HG03175 (cell line): ENCODE data around the gene TOR1AIP2.
"Not testable (repeated sequence)": the region's sequence is repeated elsewhere in the genome, so short reads cannot be mapped to it uniquely, and the experiment has no call there.

Experiments
- ATAC-seq: cut with Tn5 transposase; IDR thresholded peaks from one replicate; pipeline ENCODE4 v1.9.1; 2021; ENCODE audit warnings: mild to moderate bottlenecking, moderate library complexity; ENCODE audit not compliant: unreplicated experiment

Gene TOR1AIP2

DNA sequence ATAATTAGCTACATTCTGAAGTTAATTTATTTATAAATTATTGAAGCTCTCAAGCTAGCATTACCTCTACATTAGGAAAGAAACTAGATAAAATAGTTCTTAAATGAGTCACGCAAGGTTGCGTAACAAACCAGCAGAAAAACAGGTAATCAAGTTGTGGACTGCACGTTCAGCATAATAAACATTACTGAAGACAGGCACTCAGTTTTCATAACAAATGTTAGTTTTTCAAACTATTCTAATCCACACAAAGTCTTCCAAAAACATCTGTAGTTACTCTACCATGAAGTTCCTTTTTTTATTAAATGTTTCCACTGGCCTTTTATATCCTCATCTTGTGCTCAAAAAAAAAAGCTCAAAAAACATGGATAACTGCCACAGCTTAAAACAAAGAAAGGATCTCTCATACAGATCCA lies 1.3 kb downstream of the TOR1AIP2 start:
- ATAC-seq = no peak

DNA sequence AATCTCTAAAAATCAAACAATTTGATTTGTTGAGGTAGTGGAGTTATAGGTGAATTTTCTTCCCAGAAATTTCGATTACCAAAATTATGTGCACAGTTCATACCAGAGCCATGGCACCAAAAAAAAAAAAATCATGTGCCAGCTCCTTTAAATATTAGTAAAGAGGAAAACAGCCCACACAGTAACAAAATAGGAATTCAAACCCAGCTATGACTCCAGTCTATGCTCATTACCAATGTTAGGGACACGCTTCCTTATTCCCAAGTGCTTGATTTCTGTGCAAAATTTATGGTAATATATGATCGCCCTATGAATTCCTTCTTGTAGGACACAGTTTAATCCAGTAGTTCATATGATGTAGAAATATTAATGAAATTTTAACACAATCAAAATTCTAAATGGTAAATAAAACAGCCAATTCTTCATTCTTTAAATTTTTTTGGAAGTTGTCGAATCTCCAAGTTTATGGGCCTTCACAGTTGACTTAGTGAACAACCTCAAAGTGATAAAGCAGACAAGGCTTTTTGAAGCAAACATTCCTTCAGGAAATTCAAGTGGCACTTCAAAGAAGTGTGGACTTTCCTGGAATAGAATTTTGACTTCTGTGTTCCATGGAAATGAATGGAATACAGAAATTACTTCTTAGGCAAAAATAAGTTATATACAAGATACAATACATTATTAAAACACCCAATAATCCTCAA lies 1.9 kb downstream of the TOR1AIP2 start:
- ATAC-seq = no peak

DNA sequence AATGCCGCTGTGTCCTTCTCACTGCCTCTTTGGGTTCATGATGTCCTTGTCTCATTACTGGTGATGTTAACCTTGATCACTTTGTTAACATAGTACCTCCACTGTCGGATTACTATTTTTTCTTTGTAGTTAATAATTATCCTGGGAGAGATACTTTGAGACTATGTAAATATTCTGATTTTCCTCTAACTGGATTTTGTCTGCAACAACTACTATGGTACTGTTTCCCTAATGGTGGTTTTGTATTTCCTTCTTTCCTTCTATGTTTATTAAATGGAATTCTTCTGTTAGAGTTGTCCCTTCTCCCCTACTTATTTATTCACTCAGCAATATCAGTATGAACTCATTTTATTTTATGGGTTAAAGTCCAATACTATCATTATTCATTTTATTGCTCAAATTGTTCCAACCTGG lies 4.2 kb downstream of the TOR1AIP2 start:
- ATAC-seq = no peak

DNA sequence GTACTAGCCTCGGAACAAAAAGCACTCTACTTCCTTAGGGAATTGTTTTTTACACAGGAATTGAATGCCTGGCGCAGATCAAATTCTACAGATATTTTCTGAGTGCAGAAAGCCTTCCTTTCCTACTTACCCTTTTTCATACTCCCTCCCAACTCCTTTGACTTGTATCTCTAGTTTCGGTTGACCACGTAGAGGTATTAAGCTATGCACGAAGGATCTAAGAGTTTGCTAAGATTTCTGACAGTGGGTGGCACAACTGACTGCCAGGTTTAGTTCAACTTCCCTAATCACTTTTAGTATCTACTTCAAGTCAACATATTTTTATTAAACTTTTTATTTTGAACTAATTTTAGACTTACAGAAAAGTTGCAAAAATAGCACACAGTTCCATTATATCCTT lies 5.0 kb downstream of the TOR1AIP2 start:
- no peak for ATAC-seq

DNA sequence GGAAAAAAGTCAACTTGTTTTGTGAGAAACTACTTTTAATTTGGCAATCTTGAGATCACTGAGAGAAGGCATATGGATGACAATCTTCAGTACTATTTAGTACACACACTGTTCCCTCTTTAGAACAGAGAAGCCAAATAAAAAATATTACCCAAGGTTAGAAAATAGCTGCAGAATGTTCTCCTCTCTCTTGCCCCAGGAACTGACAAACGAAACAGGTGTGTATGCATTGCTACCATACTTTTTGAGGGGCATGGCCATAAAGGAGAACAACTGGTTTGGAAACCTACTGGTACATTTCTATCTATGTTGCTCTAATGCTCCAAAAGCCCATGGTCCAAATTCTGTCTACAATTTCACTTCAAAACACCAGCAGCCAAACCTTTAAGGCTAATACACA lies 5.7 kb downstream of the TOR1AIP2 start:
- ATAC-seq = no peak

DNA sequence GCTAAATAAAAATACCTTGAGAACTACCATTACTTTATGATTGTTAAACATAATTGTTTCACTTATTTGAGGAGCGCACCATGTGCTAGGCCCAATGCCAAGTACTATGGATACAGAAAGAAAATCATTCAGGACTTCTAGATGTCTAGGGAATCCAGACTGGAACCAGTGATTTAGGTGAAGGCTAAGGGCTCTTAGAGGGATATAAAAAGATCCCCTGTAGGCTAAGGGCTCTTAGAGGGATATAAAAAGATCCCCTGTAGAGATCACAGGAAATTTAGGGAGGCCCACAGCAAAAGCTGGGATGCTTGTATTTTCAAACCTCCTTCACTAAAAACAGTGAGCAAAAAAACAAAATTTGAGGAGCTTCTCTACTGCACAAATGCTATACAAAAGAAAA lies 6.7 kb downstream of the TOR1AIP2 start:
- no peak for ATAC-seq

DNA sequence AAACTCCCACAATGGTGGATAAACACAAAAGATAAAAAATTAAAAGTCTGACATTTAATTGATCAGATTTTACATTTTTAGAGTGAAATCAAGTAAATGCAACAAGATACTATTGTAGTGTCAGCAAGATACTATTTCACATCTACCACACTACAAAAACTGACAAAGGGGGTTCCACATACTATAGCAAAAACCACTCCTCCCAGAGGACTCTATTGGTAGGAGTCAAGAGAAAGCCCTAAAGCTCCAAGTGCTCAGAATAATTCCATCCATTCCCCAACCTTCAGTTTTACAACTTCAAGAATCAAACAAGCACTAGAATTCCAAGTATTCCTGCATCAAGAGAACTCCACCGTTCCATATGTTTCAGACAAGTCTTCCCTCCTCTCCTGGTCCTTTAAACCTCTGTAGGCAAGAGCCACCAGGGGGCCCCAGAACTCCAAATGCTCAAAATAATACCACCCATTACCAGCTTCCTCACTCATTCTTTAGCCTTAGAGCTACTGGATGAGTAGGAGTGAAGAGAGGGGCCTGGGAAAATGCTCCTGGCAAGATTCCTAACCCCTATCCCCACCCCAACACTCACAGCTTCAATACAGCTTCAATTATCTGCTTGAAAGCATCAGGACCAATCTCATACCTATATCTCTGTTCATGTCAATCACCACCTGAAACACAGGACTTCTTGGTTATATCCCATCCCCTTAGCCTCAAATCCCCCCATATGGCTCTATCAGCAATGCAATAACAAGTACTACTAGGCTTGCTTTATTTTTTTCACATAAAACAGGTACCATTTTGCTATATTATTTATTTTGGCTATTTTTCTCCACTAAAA lies 9.9 kb downstream of the TOR1AIP2 start:
- ATAC-seq = no peak

DNA sequence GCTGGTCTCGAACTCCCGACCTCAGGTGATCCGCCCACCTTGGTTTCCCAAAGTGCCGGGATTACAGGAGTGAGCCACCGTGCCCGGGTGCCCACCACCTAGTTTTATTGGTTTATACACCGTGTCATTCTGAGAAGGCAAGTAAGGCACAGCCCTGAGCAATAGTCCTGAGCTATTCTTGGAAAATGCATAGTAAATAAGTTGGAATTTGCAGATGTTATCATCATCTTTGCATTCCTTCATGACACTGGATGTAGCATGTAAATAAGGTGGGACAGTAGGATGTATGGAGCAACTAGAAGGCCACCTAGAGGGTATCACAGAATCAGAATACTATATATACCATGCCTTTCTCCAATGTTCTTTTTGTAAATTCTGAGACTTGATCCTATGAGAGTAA lies 11.0 kb downstream of the TOR1AIP2 start:
- no peak for ATAC-seq

DNA sequence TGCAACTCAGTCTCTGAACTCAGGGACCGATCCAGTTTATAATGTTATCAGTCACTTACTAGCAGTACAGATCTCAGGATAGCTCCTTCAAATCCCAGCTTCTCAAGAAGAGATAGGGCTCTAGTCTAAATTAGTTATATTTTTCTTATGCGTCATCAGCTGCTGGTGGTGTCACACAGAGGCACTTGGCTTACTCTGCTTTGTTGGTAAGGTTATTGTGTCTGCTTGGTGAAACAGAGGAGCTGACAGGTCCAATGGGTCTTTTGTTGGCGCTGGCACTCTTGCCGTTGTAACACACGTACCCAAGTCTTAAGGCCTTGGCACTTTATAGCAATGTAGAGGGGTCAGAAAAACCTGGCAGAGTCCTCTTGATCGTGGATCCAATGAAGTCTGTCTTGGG lies 12.2 kb downstream of the TOR1AIP2 start:
- no peak for ATAC-seq

DNA sequence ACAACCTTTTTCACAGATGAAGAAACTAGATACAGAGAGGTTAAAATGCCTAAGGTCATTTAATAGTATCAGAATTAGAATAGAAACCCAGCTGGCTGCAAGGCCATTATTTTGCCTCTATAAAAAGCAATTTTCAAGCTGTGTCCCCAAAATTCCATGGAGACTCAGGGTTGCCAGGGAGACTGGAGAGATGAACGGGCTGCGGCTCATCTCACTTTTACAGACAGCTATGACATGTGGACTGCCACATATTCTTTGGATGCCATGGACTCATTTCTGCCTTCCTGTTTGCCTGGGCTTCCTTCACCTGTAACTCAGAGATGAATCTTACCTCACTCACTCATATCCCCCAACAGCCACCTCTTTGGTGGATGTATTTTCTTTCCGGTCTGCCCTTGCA lies 17.0 kb downstream of the TOR1AIP2 start:
- ATAC-seq = no peak

DNA sequence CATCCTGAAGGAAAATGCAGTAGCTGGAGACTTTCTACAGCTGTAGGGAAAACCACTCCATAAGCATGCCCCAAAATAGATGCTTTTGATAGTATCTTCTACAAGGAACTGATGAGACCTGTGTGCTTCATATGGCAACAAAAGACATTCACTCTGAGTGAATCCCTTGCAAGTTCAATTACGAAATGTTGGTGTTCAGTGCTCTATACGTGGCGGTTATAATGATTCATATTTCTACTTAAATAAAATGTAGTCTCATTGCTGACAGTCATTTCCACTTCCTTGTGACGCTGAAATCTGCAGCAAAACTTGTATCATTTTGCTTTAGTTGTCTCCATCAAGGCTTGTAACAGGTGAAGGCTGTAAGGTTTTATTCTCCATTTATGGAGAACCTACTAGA lies 20.6 kb downstream of the TOR1AIP2 start:
- no peak for ATAC-seq

DNA sequence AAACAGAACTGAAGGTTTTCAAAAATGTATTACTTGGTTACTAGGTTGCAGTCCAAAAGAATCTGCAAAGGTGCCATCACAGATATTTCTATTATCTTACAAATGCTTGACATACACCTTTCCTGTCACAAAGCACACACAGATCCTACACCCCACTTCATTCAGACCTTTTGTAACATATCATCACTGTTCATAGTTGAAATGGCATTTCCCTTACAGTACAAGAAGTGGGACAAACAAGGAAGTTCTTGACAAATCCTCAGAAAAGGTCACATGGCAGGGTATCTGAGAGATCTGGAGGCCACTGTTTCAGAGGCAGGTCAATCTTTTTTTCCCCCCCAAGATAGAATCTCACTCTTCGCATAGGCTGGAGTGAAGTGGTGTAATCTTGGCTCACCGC lies 21.3 kb downstream of the TOR1AIP2 start:
- ATAC-seq = no peak

DNA sequence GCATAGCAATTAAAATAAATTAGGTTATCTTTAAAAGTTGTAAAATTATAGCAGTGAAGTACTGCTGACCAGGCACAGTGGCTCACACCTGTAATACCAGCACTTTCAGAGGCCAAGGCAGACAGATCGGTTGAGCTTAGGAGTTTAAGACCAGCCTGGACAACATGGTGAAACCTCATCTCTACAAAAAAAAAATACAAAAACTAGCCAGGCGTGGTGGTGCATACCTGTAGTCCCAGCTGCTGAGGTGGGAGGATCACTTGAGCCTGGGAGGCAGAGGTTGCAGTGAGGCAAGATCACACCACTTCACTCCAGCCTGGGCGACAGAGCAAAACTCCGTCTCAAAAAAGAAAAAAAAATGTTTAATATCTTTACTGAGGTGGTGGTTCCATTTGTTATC lies 21.8 kb downstream of the TOR1AIP2 start:
- ATAC-seq = not testable (repeated sequence)

DNA sequence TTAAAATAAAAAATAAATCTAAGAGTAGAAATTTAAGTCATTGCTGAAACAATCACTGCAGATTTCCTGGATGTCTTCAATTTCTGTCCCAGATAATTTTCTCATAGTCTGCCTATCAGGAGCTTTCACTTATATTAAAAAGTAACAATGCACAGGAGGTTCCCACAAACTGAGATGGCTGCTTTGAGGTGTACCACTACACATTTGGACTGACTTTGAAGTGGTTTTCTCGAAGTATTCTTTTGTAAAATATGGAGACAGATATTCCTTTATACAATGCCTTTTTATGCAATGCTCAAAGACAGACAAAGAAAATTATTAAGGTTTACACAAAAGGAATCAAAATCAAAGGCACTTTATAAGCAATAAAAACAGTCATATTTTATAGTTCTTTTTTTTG lies 24.5 kb downstream of the TOR1AIP2 start:
- ATAC-seq = no peak

DNA sequence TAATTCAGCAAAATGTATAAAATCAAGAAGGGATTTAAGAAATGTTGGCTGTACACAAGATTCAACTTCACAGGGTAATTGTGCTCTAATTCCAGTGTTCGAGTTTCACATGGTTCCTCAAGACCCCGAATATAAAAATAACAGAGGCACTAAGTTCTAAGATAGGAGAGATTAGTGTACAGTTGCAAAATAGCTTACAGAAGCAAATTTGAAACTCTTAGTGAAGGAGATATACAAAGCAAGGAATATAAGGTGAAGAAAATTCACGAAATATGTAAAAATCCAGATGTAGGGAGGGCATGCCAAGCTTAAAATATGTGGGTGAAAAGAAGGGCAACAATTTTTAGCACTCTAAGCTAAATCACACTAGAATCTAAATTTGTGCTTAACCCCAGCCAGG lies 29.4 kb downstream of the TOR1AIP2 start:
- no peak for ATAC-seq

DNA sequence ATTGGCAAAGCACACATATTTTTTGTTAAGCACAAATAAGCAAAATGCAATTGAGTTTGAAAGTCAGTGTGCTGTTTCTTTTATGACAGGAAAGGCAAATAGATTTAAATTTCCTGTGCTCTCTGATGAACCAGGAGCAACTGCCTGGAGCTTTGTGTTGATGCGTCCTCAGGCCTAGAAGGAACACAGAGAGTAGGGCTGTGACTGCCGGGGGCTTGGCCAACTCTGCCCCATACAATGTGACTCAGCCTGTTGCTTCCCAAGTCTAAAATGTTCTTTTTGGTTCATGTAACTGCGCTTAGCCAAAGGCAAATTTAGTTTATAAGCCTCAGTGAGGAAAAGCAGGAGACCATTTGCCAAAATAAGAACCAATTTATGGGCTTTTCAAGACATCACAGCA lies 37.5 kb downstream of the TOR1AIP2 start:
- no peak for ATAC-seq

DNA sequence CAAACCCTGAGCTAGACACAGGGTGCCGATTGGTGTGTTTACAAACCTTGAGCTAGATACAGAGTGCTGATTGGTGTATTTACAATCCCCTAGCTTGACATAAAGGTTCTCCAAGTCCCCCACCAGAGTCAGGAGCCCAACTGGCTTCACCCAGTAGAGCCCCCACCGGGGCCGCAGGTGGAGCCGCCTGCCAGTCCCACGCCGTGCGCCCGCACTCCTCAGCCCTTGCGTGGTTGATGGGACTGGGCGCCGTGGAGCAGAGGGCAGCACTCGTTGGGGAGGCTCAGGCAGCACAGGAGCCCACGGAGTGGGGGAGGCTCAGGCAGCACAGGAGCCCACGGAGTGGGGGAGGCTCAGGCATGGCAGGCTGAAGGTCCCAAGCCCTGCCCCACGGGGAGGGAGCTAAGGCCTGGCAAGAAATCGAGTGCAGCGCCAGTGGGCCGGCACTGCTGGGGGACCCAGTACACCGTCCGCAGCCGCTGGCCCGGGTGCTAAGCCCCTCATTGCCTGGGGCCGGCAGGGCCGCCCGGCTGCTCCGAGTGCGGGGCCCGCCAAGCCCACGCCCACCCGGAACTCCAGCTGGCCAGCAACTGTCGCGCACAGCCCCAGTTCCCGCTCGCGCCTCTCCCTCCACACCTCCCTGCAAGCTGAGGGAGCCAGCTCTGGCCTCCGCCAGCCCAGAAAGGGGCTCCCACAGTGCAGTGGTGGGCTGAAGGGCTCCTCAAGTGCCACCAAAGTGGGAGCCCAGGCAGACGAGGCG lies 40.7 kb downstream of the TOR1AIP2 start:
- ATAC-seq = not testable (repeated sequence)

DNA sequence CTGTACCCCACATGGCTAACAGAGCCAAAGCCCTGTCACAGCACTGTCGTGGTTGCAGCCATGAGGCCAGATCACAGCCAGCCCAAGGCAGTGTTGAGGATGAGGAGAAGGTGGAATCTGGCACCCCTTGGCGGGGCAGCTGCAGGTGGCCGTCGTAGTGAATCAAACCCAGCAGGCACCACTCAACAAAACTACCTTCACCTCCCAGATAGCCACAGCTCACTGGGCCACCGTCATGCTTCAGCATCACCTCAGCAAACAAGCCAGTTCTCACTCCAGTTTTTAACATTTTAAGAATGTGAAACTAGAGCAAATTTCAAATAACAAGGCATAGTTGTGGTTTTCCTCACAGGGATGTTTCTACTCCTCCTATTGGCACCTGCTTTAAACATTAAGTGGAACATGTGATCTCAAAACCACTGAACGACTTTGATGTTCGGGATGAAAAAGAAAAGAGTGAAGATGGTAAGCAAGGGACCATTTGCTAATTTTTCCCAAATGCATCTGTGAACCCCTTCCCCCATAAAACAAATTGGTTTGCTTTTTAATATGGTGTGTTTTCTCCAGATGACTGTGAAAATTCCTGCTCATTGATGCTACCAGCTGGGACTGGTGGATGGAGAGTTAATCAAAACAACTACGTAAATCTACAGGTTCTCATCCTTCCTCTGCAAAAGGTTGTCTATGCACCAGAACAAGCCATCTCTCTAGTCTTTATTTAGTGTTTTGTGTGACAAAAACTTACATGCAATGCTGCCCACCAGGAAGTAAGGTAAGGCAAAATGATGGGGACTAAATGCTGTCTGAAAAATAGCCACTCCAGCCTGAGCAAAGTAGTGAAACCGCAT lies 45.5 kb downstream of the TOR1AIP2 start:
- no peak for ATAC-seq

DNA sequence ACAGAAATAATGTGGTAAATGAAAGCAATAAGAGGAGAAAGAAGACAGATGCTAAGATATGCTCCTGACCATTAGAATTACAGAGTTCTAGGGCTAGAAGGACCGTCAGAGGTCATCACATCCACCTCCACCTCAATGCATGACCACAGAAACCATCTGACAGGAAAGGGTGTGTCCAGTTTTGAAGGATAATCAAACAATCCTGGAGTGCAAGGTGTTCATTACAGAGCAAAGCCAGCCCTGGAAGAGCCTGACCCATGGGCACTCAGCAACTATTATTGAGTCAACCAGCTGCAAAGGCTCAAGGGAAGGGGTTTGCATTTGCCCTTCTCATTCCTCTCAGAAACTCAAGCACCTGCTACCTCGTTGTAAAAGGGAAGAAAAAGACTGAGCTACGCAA lies 46.4 kb downstream of the TOR1AIP2 start:
- no peak for ATAC-seq

DNA sequence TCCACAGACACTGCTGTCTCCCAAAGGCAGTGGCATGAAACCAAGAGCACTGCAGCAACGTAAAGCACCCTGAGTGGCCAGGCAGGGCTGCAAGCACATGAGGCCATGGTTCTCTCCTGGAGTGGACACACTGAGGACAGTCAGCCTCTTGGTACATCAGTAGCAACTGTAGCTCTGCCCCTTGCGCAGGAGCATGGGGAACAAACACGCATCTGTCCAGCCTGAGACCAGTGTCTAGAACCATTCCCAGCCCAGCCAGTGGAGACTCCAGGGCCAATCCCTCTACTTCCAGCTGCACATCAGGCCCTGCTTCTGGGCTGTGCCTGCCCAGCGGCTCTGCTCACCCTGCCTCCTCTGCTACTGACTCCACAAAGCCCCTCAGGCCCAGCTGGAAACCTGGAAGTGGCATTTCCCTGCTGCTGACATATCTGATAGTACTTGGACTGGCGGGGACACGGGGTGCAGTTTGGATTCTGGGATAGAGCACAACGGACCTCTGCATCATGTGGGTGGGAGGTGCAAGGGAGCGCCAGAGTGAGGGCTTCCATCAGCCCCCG lies 49.0 kb downstream of the TOR1AIP2 start:
- ATAC-seq = no peak
